GM23248 (cell line): ENCODE results near the gene CERK. TPM values are rescaled to one million over a fixed set of nuclear protein-coding genes. Genes with fewer than 3 reads are reported as not detected.

Experiments used
- DNase-seq: peaks from one replicate; pipeline ENCODE4 v3.0.0-alpha.2; 2015
- H2AFZ ChIP-seq: fragments of 200-600 bp; sonication (generic); 2 replicates; pipeline ENCODE4 v1.6.1; 2016; ENCODE audit warnings: antibody characterized with exemption
- H3F3A ChIP-seq: fragments of 200-600 bp; sonication (generic); 2 replicates; pipeline ENCODE4 v1.6.1; 2016; ENCODE audit warnings: mild to moderate bottlenecking, antibody characterized with exemption, mixed run types; ENCODE audit not compliant: insufficient read depth
- H3K27ac ChIP-seq: fragments of 200-600 bp; sonication (generic); 2 replicates; pipeline ENCODE4 v1.5.1; 2016; ENCODE audit warnings: mild to moderate bottlenecking
- H3K27me3 ChIP-seq: fragments of 200-600 bp; sonication (generic); replicated peaks from 2 replicates; pipeline ENCODE4 v1.6.1; 2016; ENCODE audit warnings: mild to moderate bottlenecking; ENCODE audit not compliant: insufficient read depth
- H3K36me3 ChIP-seq: fragments of 200-600 bp; sonication (generic); 2 replicates; pipeline ENCODE4 v1.6.1; 2016; ENCODE audit warnings: low read depth, mild to moderate bottlenecking
- H3K4me1 ChIP-seq: fragments of 200-600 bp; sonication (generic); 2 replicates; pipeline ENCODE4 v1.6.1; 2016; ENCODE audit warnings: mild to moderate bottlenecking; ENCODE audit not compliant: insufficient read depth
- H3K4me2 ChIP-seq: fragments of 200-600 bp; sonication (generic); one replicate; pipeline ENCODE4 v1.6.1; 2016; ENCODE audit warnings: mild to moderate bottlenecking; ENCODE audit not compliant: unreplicated experiment
- H3K4me3 ChIP-seq: fragments of 200-600 bp; sonication (generic); 2 replicates; pipeline ENCODE4 v1.5.1; 2016; ENCODE audit warnings: mild to moderate bottlenecking
- H3K79me2 ChIP-seq: fragments of 200-600 bp; sonication (generic); 2 replicates; pipeline ENCODE4 v1.6.1; 2016; ENCODE audit warnings: mild to moderate bottlenecking; ENCODE audit not compliant: insufficient read depth
- H3K9ac ChIP-seq: fragments of 200-600 bp; sonication (generic); 2 replicates; pipeline ENCODE4 v1.6.1; 2016; ENCODE audit warnings: mild to moderate bottlenecking
- H3K9me2 ChIP-seq: fragments of 200-600 bp; sonication (generic); 2 replicates; pipeline ENCODE4 v1.6.1; 2016; ENCODE audit warnings: mixed run types, mild to moderate bottlenecking, moderate library complexity; ENCODE audit not compliant: insufficient read depth
- H3K9me3 ChIP-seq: fragments of 200-600 bp; sonication (generic); one replicate; pipeline ENCODE4 v1.6.1; 2017; ENCODE audit warnings: low read depth
- H4K20me1 ChIP-seq: fragments of 200-600 bp; sonication (generic); 2 replicates; pipeline ENCODE4 v1.6.0; 2016; ENCODE audit not compliant: insufficient read depth
- EZH2 ChIP-seq: fragments of 200-600 bp; sonication (generic); IDR thresholded peaks from 2 replicates; pipeline ENCODE4 v1.6.1; 2018; ENCODE audit warnings: antibody characterized with exemption, mild to moderate bottlenecking; ENCODE audit not compliant: insufficient read depth, poor library complexity, severe bottlenecking
- EZH2phosphoT487 ChIP-seq: fragments of 200-600 bp; sonication (generic); IDR thresholded peaks from 2 replicates; pipeline ENCODE4 v1.6.1; 2018; ENCODE audit warnings: antibody characterized with exemption, moderate library complexity, mild to moderate bottlenecking, low read depth; ENCODE audit not compliant: insufficient read depth
- whole genome bisulfite sequencing, 2 experiments: methylation state at CpG; one replicate each; pipeline ENCODE4 v1.1.6; 2015 to 2017; ENCODE audit warnings: low lambda C conversion rate in 2 of 2, low coverage in 1 of 2; ENCODE audit errors: missing lambda C conversion rate in 2 of 2; 5-methylcytosine and 5-hydroxymethylcytosine counted together
- in situ Hi-C: fragments of 300-500 bp; cut with MboI; formaldehyde crosslinking; loops from 2 replicates; pipeline ENCODE4 v1.15.0; 2020
- polyA plus RNA-seq: library from polyadenylated mRNA; unstranded; fragments of >200 nt; fragmentation: Nextera tagmentation; extraction: Ambion mirVana; gene quantifications from 2 replicates; pipeline ENCODE4 v1.2.1, GENCODE V29; 2016
- total RNA-seq: library from RNA; depleted of rRNA; stranded (reverse); fragments of >200 nt; shearing (Covaris generic); gene quantifications from 2 replicates; pipeline ENCODE4 v1.2.3, GENCODE V29; 2014

Gene CERK
- total and polyA plus RNA-seq, 2 experiments from 2014 or later = 25.3 to 45.4 TPM

DNA sequence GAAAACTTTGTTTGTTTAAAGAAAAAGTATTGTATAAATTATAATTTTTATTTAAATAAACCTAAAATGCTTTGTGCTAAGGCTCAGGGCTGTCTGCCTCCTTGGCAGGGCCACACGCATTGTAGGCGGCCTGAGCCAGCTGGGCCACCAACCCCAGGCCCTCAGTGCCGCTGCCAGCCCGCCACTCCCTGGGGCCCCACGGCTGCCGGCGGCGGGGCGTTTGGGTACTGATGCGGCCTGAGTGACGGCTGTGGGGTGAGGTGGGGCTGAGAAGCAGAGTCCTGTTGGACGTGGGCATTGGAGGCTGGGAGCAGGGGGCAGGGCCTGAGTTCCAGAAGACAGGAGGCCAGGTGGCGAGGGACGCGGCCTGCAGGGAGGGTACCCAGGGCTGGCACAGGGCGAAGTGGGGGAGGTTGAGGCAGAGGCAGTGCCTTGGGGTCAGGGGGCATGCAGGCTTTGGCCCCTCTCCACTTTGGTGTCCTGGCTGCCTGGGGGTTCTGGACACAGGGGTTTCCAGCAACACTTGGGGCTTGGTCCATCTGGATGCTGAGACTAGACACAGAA lies 58.3 kb downstream of the CERK start:
- 17% methylated on average over 15 to 16 of the region's 16 CpGs for WGBS, 2 experiments
- TF ChIP-seq EZH2phosphoT487 = no peak
- TF ChIP-seq EZH2 = no peak
- H3K27ac ChIP-seq = peak overlapping the region; percentile 21; the same call in 1 of the 2 replicates

DNA sequence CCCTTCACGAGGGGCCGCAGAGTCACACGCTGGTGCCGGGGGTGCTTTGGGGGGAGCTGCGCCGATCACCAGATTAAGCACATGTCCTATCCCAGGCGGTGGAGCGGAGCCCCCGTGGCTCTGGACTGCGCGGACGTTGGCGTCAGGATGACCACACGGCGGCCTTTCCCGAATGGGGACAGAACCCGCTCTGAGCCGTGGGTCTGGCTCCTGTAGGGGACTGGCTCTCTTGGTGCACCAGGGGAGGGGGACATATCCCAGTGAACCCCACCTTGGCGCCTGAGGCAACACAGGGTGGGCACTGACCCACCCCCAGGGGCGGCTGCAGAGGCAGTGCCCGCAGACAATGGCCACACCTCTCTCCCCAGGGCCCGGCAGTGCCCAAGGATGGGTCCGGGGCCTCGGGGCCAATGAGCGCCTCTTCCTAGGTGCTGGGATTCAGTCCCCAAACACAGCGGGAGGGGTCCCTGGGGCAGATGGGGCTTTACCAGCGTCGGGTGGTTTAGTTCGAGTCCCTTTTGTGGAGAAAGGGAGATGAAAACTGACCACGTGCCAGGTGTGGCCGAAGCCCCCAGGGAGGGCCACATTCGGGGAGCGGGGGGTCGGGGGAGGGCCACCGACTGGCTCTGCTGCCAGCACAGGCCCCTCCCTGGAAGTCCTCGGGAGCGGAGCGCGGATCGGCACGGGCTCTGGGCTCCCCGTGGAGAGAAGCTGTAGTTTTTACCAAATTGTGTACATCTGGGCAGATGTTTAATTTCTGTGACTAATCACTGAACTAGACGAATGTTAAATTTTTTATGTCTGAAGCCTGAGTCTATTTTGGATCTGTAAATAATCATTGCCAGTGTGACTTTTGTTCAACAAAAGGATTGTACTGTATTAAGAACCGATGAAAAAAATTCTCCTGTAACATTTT lies 59.0 kb downstream of the CERK start:
- Histone ChIP-seq H3K27ac (no peak overlapping the region), H3K4me1 (peaks cover 12% of the 10 kb centered on the region), H4K20me1 (no peaks in the 10 kb centered on the region), H3K36me3 (no peaks in the 10 kb centered on the region), H3K9ac (no peak overlapping the region; the same call in 1 of the 2 replicates), H3K9me2 (no peaks in the 10 kb centered on the region), H3F3A (0 out of 2 replicates have a peak, but pooled peaks cover 5% of the 10 kb centered on the region), H2AFZ (no peak overlapping the region), H3K79me2 (no peaks in the 10 kb centered on the region), H3K27me3 (no peaks in the 10 kb centered on the region), H3K4me2 (peak overlapping the region; percentile 20), H3K4me3 (no peak overlapping the region), H3K9me3 (no peaks in the 10 kb centered on the region)
- in situ Hi-C loops = no loop called here
- DNase-seq = peak; percentile 63
- TF ChIP-seq EZH2phosphoT487 (no peak), EZH2 (no peak)
- 63 to 81% methylated on average over 30 to 44 of the region's 44 CpGs for WGBS, 2 experiments

More for the DNA sequence above, 58.3 kb downstream of the CERK start:
- no peaks in the 10 kb centered on the region for H3K9me2 ChIP-seq
- H3K4me3 ChIP-seq = no peak overlapping the region
- no peaks in the 10 kb centered on the region for H3K36me3 ChIP-seq
- in situ Hi-C loops = no loop called here
- H3K4me2 ChIP-seq = peak overlapping the region; percentile 20
- peaks cover 12% of the 10 kb centered on the region for H3K4me1 ChIP-seq
- H2AFZ ChIP-seq = no peak overlapping the region
- H3F3A ChIP-seq = 0 out of 2 replicates have a peak, but pooled peaks cover 5% of the 10 kb centered on the region
- H3K9ac ChIP-seq = peak overlapping the region; percentile 6
- H3K79me2 ChIP-seq = no peaks in the 10 kb centered on the region
- H3K27me3 ChIP-seq = no peaks in the 10 kb centered on the region
- peak; percentile 47 for DNase-seq
- H4K20me1 ChIP-seq = no peaks in the 10 kb centered on the region
- H3K9me3 ChIP-seq = no peaks in the 10 kb centered on the region

DNA sequence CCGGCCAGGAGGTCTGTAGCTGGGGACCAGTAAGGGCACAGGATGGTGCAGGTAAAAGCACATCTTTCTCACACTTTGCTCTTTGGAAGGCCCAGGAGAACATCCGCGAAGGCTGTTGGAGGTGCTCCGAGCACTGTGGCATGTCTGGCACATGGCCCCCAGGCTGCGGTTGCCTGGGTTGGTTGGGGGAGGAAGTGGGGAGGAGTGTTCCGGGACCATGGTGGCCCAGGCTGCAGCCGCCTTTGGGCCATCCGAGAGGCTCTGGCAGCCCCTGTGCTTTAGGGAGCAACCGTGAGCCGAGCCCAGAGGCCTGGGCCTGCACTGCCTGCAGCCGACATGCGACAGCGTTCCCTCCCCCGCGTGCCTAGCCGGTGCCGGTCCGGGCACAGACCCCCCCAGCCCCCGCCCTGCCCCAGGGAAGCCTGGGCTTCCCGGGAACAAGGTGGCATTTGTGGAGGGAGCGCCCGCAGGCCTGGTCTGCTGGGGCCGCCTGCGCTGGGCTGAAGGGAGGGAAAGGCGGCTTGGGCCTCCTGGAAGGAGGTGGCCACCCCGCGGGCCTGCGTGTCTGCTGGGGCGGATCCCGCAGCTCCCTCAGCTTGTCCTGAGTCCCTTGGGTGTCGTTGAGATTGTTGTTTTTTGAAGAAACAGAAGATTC lies 59.9 kb downstream of the CERK start:
- no peaks in the 10 kb centered on the region for H3K9me2 ChIP-seq
- no peak for DNase-seq
- TF ChIP-seq EZH2 (no peak), EZH2phosphoT487 (no peak)
- peaks cover 12% of the 10 kb centered on the region for H3K4me1 ChIP-seq
- H4K20me1 ChIP-seq = no peaks in the 10 kb centered on the region
- no peak overlapping the region for H3K4me3 ChIP-seq
- H3K79me2 ChIP-seq = no peaks in the 10 kb centered on the region
- H3K9ac ChIP-seq = no peak overlapping the region
- no peaks in the 10 kb centered on the region for H3K9me3 ChIP-seq
- no peaks in the 10 kb centered on the region for H3K27me3 ChIP-seq
- no peaks in the 10 kb centered on the region for H3K36me3 ChIP-seq
- H2AFZ ChIP-seq = no peak overlapping the region
- in situ Hi-C loops = no loop called here
- 95 to 97% methylated on average over 27 to 31 of the region's 31 CpGs for WGBS, 2 experiments
- no peak overlapping the region for H3K4me2 ChIP-seq
- H3K27ac ChIP-seq = no peak overlapping the region
- H3F3A ChIP-seq = 0 out of 2 replicates have a peak, but pooled peaks cover 5% of the 10 kb centered on the region

DNA sequence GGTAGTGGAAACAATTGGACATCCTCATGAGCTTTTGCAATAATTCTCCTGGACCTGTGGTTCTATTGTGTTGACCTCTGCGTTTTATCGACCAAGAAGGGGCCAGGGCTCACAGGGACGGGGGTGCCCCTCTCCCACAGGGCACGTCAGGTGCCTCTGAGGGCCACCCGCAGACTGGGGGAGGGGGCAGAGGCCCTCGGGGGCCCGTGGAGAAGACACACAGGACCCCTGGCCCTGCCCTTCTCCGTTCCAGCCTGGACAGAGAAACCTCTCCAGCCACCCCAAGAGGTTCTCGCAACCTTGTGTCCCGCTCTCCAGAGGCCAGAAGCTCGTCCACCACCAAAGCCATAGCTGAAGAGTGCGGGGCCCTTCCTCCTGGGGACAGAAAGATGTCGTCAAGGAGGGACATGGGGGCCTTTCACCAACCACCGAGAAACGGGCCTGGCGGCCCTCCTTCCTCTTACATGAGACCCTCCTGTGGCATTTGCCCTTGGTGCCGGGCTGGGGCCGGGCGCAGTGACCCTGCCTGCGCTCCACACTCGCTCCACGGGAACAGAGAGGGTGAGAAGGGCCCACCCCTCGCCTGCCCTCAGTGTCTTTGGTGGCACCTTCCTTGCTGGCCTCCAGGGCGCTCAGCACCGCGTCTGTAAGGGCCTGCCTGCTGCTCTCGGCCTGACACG lies 60.6 kb downstream of the CERK start:
- H3K79me2 ChIP-seq = no peaks in the 10 kb centered on the region
- no peak overlapping the region for H3K4me3 ChIP-seq
- no peaks in the 10 kb centered on the region for H3K9me3 ChIP-seq
- in situ Hi-C loops = no loop called here
- no peaks in the 10 kb centered on the region for H3K36me3 ChIP-seq
- 91 to 94% methylated on average over 27 to 28 of the region's 28 CpGs for WGBS, 2 experiments
- TF ChIP-seq EZH2phosphoT487 (no peak), EZH2 (no peak)
- H4K20me1 ChIP-seq = no peaks in the 10 kb centered on the region
- H3K9me2 ChIP-seq = no peaks in the 10 kb centered on the region
- H3K9ac ChIP-seq = no peak overlapping the region
- no peak for DNase-seq
- 0 out of 2 replicates have a peak, but pooled peaks cover 5% of the 10 kb centered on the region for H3F3A ChIP-seq
- no peak overlapping the region for H3K27ac ChIP-seq
- H3K27me3 ChIP-seq = no peaks in the 10 kb centered on the region
- H3K4me2 ChIP-seq = no peak overlapping the region
- H3K4me1 ChIP-seq = peaks cover 12% of the 10 kb centered on the region
- no peak overlapping the region for H2AFZ ChIP-seq
